ENCODE measurements around the gene XRCC5. TPM values are rescaled to one million over a fixed set of nuclear protein-coding genes. Genes with fewer than 3 reads are reported as not detected.

XRCC5 gene
- total RNA-seq, 1 donor from 2014 or later = 185 TPM

GRCh38 chr2:216110620-216111019 lies 1.5 kb downstream of the XRCC5 start:
- DNase-seq (ENCODE audit: low read depth) = no peak
- H3K27me3 ChIP-seq (ENCODE audit: control insufficient read depth, insufficient read depth, low read length) = no peaks in the 10 kb centered on the region
- peaks cover 16% of the 10 kb centered on the region for H3K36me3 ChIP-seq (ENCODE audit: control insufficient read depth, insufficient read depth, low read length)
- no peak for TF ChIP-seq CTCF (IDR thresholded peaks at IDR 0.05; ENCODE audit: insufficient read depth, low read length, severe bottlenecking)
- no peak for FAIRE-seq
- H3K4me3 ChIP-seq (ENCODE audit: low read depth, low read length) = no peak overlapping the region

GRCh38 chr2:216111122-216111521 lies 2.0 kb downstream of the XRCC5 start:
- TF ChIP-seq CTCF (IDR thresholded peaks at IDR 0.05; ENCODE audit: insufficient read depth, low read length, severe bottlenecking) = no peak
- H3K4me3 ChIP-seq (ENCODE audit: low read depth, low read length) = no peak overlapping the region
- FAIRE-seq (no peak), DNase-seq (ENCODE audit: low read depth) (no peak)
- peaks cover 16% of the 10 kb centered on the region for H3K36me3 ChIP-seq (ENCODE audit: control insufficient read depth, insufficient read depth, low read length)
- no peaks in the 10 kb centered on the region for H3K27me3 ChIP-seq (ENCODE audit: control insufficient read depth, insufficient read depth, low read length)

- Histone ChIP-seq H3K36me3 (ENCODE audit: control insufficient read depth, insufficient read depth, low read length) (peaks cover 21% of the 10 kb centered on the region), H3K27me3 (ENCODE audit: control insufficient read depth, insufficient read depth, low read length) (no peaks in the 10 kb centered on the region), H3K4me3 (ENCODE audit: low read depth, low read length) (no peak overlapping the region)
- DNase-seq (ENCODE audit: low read depth) = no peak
- no peak for FAIRE-seq
- no peak for TF ChIP-seq CTCF (IDR thresholded peaks at IDR 0.05; ENCODE audit: insufficient read depth, low read length, severe bottlenecking)
Observed at GRCh38 chr2:216112926-216113325, 3.8 kb downstream of the XRCC5 start.

GRCh38 chr2:216113572-216113971 lies 4.4 kb downstream of the XRCC5 start:
- H3K4me3 ChIP-seq (ENCODE audit: low read depth, low read length) = no peak overlapping the region
- DNase-seq (ENCODE audit: low read depth) (no peak), FAIRE-seq (no peak)
- TF ChIP-seq CTCF (IDR thresholded peaks at IDR 0.05; ENCODE audit: insufficient read depth, low read length, severe bottlenecking) = no peak
- no peaks in the 10 kb centered on the region for H3K27me3 ChIP-seq (ENCODE audit: control insufficient read depth, insufficient read depth, low read length)
- H3K36me3 ChIP-seq (ENCODE audit: control insufficient read depth, insufficient read depth, low read length) = peaks cover 21% of the 10 kb centered on the region

- Histone ChIP-seq H3K4me3 (ENCODE audit: low read depth, low read length) (no peak overlapping the region), H3K27me3 (ENCODE audit: control insufficient read depth, insufficient read depth, low read length) (no peaks in the 10 kb centered on the region), H3K36me3 (ENCODE audit: control insufficient read depth, insufficient read depth, low read length) (peaks cover 25% of the 10 kb centered on the region)
- no peak for FAIRE-seq
- DNase-seq (ENCODE audit: low read depth) = no peak
- TF ChIP-seq CTCF (IDR thresholded peaks at IDR 0.05; ENCODE audit: insufficient read depth, low read length, severe bottlenecking) = no peak
Observed at GRCh38 chr2:216114382-216114713, 5.2 kb downstream of the XRCC5 start.

- TF ChIP-seq CTCF (IDR thresholded peaks at IDR 0.05; ENCODE audit: insufficient read depth, low read length, severe bottlenecking) = peak; percentile 88
- H3K27me3 ChIP-seq (ENCODE audit: control insufficient read depth, insufficient read depth, low read length) = no peaks in the 10 kb centered on the region
- peak overlapping the region; percentile 42 for H3K4me3 ChIP-seq (ENCODE audit: low read depth, low read length)
- peaks cover 25% of the 10 kb centered on the region for H3K36me3 ChIP-seq (ENCODE audit: control insufficient read depth, insufficient read depth, low read length)
- DNase-seq (ENCODE audit: low read depth) (peak; percentile 98), FAIRE-seq (no peak)
Observed at GRCh38 chr2:216114714-216115531, 5.8 kb downstream of the XRCC5 start.
